22Rv1 (cell line): ENCODE data around the gene IFT81.

ENCODE experiments used
- H3K27ac ChIP-seq: fragments of 450-650 bp; 2 replicates; pipeline ENCODE4 v1.5.1; 2017
- ZFX ChIP-seq: fragments of 450-650 bp; IDR thresholded peaks from 2 replicates; pipeline ENCODE4 v1.6.1; 2017; ENCODE audit warnings: antibody characterized with exemption, borderline replicate concordance
- TF ChIP-seq, protein P1 (sequence below): fragments of 450-650 bp; IDR thresholded peaks from 2 replicates; pipeline ENCODE4 v1.5.1; 2017; ENCODE audit warnings: mild to moderate bottlenecking

Gene IFT81

DNA sequence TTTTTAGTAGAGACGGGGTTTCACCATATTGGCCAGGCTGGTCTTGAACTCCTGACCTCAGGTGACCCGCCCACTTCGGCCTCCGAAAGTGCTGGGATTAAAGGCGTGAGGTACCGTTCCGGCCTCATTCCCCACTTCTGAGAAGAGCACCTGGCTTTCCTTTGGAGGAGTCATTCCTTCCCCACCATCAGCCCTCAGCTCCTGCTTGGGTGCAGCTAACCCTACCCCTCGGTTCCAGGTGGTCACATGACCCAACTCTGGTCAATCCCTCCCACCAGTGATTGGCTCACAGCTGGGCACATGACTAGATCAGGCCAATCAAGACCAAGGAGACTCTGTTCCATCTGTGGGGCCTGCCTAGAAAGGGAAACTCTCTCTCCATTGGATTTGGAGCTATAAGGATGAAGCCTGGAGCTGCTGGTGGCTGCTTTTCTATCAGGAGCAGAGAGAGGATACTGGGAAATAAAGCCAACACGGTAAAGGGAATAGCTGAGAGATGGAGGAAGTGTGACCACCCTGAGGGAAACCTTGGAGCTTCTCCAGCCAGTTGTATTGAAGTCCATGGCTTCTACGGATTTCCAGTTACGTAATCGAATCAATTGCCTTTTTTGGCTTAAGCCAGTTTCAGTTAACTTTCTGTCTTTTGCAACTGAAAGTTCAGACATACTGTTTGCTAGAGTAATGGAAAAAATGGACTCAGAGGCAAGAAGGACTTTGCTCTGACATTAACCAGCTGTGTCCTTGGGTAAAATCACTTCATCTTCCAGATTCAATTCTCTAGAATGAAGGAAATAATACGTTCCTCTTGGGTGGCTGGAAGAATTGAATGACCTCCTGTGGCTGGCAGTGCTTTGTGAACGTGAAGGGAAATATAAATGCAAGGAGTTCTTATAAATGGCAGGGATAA is 19.7 kb upstream of the IFT81 start:
- no peak overlapping the region for H3K27ac ChIP-seq
- TF ChIP-seq ZFX = no peak
- TF ChIP-seq, protein P1, sequence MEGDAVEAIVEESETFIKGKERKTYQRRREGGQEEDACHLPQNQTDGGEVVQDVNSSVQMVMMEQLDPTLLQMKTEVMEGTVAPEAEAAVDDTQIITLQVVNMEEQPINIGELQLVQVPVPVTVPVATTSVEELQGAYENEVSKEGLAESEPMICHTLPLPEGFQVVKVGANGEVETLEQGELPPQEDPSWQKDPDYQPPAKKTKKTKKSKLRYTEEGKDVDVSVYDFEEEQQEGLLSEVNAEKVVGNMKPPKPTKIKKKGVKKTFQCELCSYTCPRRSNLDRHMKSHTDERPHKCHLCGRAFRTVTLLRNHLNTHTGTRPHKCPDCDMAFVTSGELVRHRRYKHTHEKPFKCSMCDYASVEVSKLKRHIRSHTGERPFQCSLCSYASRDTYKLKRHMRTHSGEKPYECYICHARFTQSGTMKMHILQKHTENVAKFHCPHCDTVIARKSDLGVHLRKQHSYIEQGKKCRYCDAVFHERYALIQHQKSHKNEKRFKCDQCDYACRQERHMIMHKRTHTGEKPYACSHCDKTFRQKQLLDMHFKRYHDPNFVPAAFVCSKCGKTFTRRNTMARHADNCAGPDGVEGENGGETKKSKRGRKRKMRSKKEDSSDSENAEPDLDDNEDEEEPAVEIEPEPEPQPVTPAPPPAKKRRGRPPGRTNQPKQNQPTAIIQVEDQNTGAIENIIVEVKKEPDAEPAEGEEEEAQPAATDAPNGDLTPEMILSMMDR = no peak

- H3K27ac ChIP-seq = no peak overlapping the region
- TF ChIP-seq, protein P1 = no peak
- TF ChIP-seq ZFX = no peak
Observed at GRCh38 chr12:110105159-110105558, 19.0 kb upstream of the IFT81 start.

- TF ChIP-seq, protein P1 = no peak
- no peak for TF ChIP-seq ZFX
- no peak overlapping the region for H3K27ac ChIP-seq
Observed at GRCh38 chr12:110105986-110106385, 18.2 kb upstream of the IFT81 start.

- H3K27ac ChIP-seq = no peak overlapping the region
- TF ChIP-seq, protein P1 = no peak
- TF ChIP-seq ZFX = no peak
Observed at GRCh38 chr12:110107369-110108281, 16.5 kb upstream of the IFT81 start.

DNA sequence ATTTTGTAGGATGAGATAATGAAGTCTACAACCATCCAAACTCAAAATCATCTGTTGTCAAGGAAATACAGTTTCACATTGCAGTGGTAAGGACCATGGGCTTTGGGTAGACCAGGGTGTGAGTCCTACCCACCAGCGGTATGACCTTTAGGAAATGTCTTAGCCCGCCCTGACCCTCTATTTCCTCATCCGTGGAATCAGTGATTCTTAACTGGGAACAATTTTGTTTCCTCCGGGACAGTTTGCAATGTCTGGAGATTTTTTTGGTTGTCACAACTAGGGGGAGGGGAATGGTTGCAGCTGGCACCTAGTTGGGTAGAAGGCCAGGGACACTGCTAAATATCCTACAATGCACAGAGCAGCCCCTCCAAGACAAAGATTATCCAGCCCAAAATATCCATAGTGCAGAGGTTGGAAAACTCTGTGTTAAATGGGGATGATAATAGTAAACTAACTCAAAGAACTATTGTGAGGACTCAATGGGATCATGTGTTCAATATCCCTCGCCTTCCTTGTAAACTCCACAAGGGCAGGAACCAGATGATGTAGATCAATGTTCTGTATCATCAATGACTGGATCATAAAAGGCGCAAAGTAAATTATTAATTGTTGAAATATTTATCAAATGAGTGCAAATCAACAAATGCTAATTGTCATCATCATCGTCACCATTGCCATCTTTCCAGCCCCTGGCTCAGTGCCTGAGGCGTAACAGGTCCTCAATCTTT is 15.7 kb upstream of the IFT81 start:
- no peak for TF ChIP-seq ZFX
- TF ChIP-seq, protein P1 = no peak
- H3K27ac ChIP-seq = no peak overlapping the region

GRCh38 chr12:110109037-110109836 is 14.9 kb upstream of the IFT81 start:
- 0 out of 2 replicates have a peak overlapping the region, but pooled peaks have one; percentile 25 for H3K27ac ChIP-seq
- TF ChIP-seq, protein P1 = no peak
- no peak for TF ChIP-seq ZFX
